Heart left ventricle (tissue), 16 donors: ENCODE data around the gene RIOX2. TPM values are rescaled to one million over a fixed set of nuclear protein-coding genes. Genes with fewer than 3 reads are reported as not detected.
A peak's percentile ranks its signal among the peaks of the same experiment; 100 is the strongest.

Source experiments
- ATAC-seq, 4 donors: fragments of 200-7000 bp; cut with Tn5 transposase; one replicate each; pipeline ENCODE4 v1.9.1; 2020 to 2022; ENCODE audit warnings: moderate library complexity in 4 of 4, mild to moderate bottlenecking in 3 of 4, moderate number of reproducible peaks in 1 of 4
- DNase-seq, 5 donors: peaks; one replicate each; pipeline ENCODE4 v3.0.0-alpha.2; 2020
- H3K27ac ChIP-seq, 12 donors: fragments of 200-600 bp; sonication (generic) in 4 of 12; one replicate each; pipeline versions ENCODE4 v1.5.0 to v1.8.0; 2016 to 2022; ENCODE audit warnings: mild to moderate bottlenecking in 2 of 12
- H3K27me3 ChIP-seq, 9 donors: fragments of 200-600 bp; sonication (generic) in 2 of 9; one replicate each; pipeline versions ENCODE4 v1.5.1 to v1.8.0; 2016 to 2022; ENCODE audit warnings: mild to moderate bottlenecking in 3 of 9
- H3K36me3 ChIP-seq, 9 donors: fragments of 200-600 bp; sonication (generic) in 2 of 9; one replicate each; pipeline versions ENCODE4 v1.5.0 to v1.8.0; 2018 to 2022; ENCODE audit warnings: mild to moderate bottlenecking in 2 of 9
- H3K4me1 ChIP-seq, 12 donors: fragments of 200-600 bp; sonication (generic) in 4 of 12; one replicate each; pipeline versions ENCODE4 v1.5.0 to v1.8.0; 2016 to 2022; ENCODE audit warnings: mild to moderate bottlenecking in 3 of 12
- H3K4me3 ChIP-seq, 12 donors: fragments of 200-600 bp; sonication (generic) in 4 of 12; one replicate each; pipeline versions ENCODE4 v1.5.0 to v1.8.0; 2017 to 2022; ENCODE audit warnings: mild to moderate bottlenecking in 9 of 12, moderate library complexity in 4 of 12
- H3K9me3 ChIP-seq, 12 donors: fragments of 200-600 bp; sonication (generic) in 4 of 12; one replicate each; pipeline versions ENCODE4 v1.5.0 to v1.8.0; 2016 to 2022; ENCODE audit warnings: mild to moderate bottlenecking in 1 of 12
- CTCF ChIP-seq, 12 donors: fragments of 200-600 bp; sonication (generic) in 4 of 12; IDR thresholded peaks; one replicate each; pipeline versions ENCODE4 v1.5.0 to v1.8.0; 2018 to 2022; ENCODE audit warnings: antibody characterized with exemption in 12 of 12, mild to moderate bottlenecking in 5 of 12
- POLR2A ChIP-seq, 2 donors: fragments of 450-650 bp; IDR thresholded peaks; one replicate each; pipeline ENCODE4 v1.6.1; 2017; ENCODE audit warnings: antibody characterized with exemption in 2 of 2, mild to moderate bottlenecking in 2 of 2, moderate library complexity in 2 of 2
- WGBS, 4 donors: extraction: QIAGEN DNeasy Blood & Tissue Kit in 2 of 4; methylation state at CpG; one replicate each; pipeline versions ENCODE4 v1.1.5 to v1.1.7; 2013 to 2018; 5-methylcytosine and 5-hydroxymethylcytosine counted together
- intact Hi-C, 10 donors: fragments of 100-400 bp; cut with DNase I; formaldehyde crosslinking; loops; one replicate each; pipeline versions ENCODE4 v1.11.1 to v1.14.2; 2022
- polyA plus RNA-seq, 2 donors: library from polyadenylated mRNA; stranded (reverse); fragments of 200-250 nt; gene quantifications; one replicate each; pipeline ENCODE4 v1.2.3, GENCODE V29; 2013
- total RNA-seq, 9 donors: library from RNA; depleted of rRNA in 2 of 9; stranded (reverse); fragments of >200 nt in 2 of 9; fragmentation: NEBNext Ultra II Directional in 3 of 9; extraction: Animal tissue kit (Norgen Biotek cat#: 25700) in 3 of 9; gene quantifications; one replicate each; pipeline versions ENCODE4 v1.1.0 to v1.2.4, GENCODE V29; 2016 to 2023
- donor health status: ischemic (EF 13 %, LVEDD 7.1; RV severe dilation, severe dysfunction).
- donor health status: healthy with polysubstance abuse.
- donor health status: DM: no; HTN: yes; CAD: no.
- donor health status: DM: no; HTN: no; CAD: no.
- donor health status: ischemic (EF 25% LVEDD 6.9; RV normal size, moderate dysfunction).
- donor health status: ischemic (EF 25% LVEDD 5.7; RV mildly dilated, moderate dysfunction).
- donor health status: healthy.
- donor health status: DM: yes; HTN: yes; CAD: no.
- donor health status: ischemic (EF 35%, LVEDD 5.7; RV mildly dilated, moderate dysfunction).
- donor health status: nonischemic (EF 11% LVEDD 7.7; RV severe dilation, severe dysfunction).
- donor health status: DM: yes; HTN: yes; CAD: no.
- donor health status: PGD.
- donor health status: ischemic (EF 29% LVEDD 5.4; RV normal size, mild dysfunction).
- donor health status: nonischemic (EF 23%, LVEDD 6.1; RV moderate dilation, normal function).

RIOX2 gene
- total and polyA plus RNA-seq, 11 donors = 8.9 to 15.9 (median 12.1) TPM

- Histone ChIP-seq H3K36me3 (peaks cover 0 to 100% (median 71%) of the 10 kb centered on the region in 9 donors), H3K27ac (no peak overlapping the region), H3K4me3 (no peak overlapping the region), H3K27me3 (no peaks in the 10 kb centered on the region), H3K9me3 (no peaks in the 10 kb centered on the region), H3K4me1 (peaks cover 0 to 13% (median 2%) of the 10 kb centered on the region in 12 donors)
- TF ChIP-seq POLR2A (IDR thresholded peaks at IDR 0.05) (no peak), CTCF (IDR thresholded peaks at IDR 0.05) (no peak)
- WGBS, 4 donors = 95 to 99% (median 97%) methylated on average over 2 of the region's 2 CpGs
- ATAC-seq (no peak), DNase-seq (no peak)
- intact Hi-C loops = loop anchor here in 3 of 10 donors (10.0 kb wide), 2 partner anchors 112 to 142 kb away; partner anchors contain the start of gene CRYBG3 (in 2 of the 3)
Observed at GRCh38 chr3:97937205-97937604, 35.0 kb downstream of the RIOX2 start.

- ATAC-seq = no peak
Observed at GRCh38 chr3:97935842-97936241, 36.4 kb downstream of the RIOX2 start.

GRCh38 chr3:97934980-97935695 is 37.1 kb downstream of the RIOX2 start:
- TF ChIP-seq POLR2A (IDR thresholded peaks at IDR 0.05) (no peak), CTCF (IDR thresholded peaks at IDR 0.05) (no peak)
- ATAC-seq = no peak
- 96 to 100% (median 97%) methylated on average over 3 of the region's 3 CpGs for WGBS, 4 donors
- DNase-seq = no peak
- Histone ChIP-seq H3K4me1 (peaks cover 0 to 14% (median 4%) of the 10 kb centered on the region in 12 donors), H3K36me3 (peaks cover 0 to 91% (median 62%) of the 10 kb centered on the region in 9 donors), H3K9me3 (peaks cover 0 to 6% (median 0%) of the 10 kb centered on the region in 12 donors), H3K27ac (no peak overlapping the region), H3K27me3 (no peaks in the 10 kb centered on the region), H3K4me3 (no peak overlapping the region)
- intact Hi-C loops = loop anchor here in 3 of 10 donors (10.0 kb wide), 2 partner anchors 110 to 140 kb away; partner anchors contain the start of gene CRYBG3 (in 2 of the 3)

More at GRCh38 chr3:97935842-97936241, 36.4 kb downstream of the RIOX2 start:
- DNase-seq = no peak
- H3K4me3 ChIP-seq = no peak overlapping the region
- peaks cover 0 to 14% (median 4%) of the 10 kb centered on the region in 12 donors for H3K4me1 ChIP-seq
- no peak overlapping the region for H3K27ac ChIP-seq
- 94 to 100% (median 95%) methylated on average over 1 of the region's 1 CpG for WGBS, 4 donors
- no peaks in the 10 kb centered on the region for H3K27me3 ChIP-seq
- TF ChIP-seq POLR2A (IDR thresholded peaks at IDR 0.05) = no peak
- peaks cover 0 to 90% (median 62%) of the 10 kb centered on the region in 9 donors for H3K36me3 ChIP-seq
- intact Hi-C loops = loop anchor here in 3 of 10 donors (10.0 kb wide), 2 partner anchors 111 to 141 kb away; partner anchors contain the start of gene CRYBG3 (in 2 of the 3)
- peaks cover 0 to under 1% (median 0%) of the 10 kb centered on the region in 12 donors for H3K9me3 ChIP-seq

- no peaks in the 10 kb centered on the region for H3K27me3 ChIP-seq
- intact Hi-C loops = loop anchor here in 3 of 10 donors (10.0 kb wide), 2 partner anchors 108 to 138 kb away; partner anchors contain the start of gene CRYBG3 (in 2 of the 3)
- peak in 4 of 5 donors; percentile 20 to 32 (median 26) for DNase-seq
- no peak overlapping the region for H3K4me3 ChIP-seq
- H3K4me1 ChIP-seq = peaks cover 0 to 14% (median 4%) of the 10 kb centered on the region in 12 donors
- peaks cover 0 to 89% (median 50%) of the 10 kb centered on the region in 9 donors for H3K36me3 ChIP-seq
- peaks cover 0 to 7% (median 0%) of the 10 kb centered on the region in 12 donors for H3K9me3 ChIP-seq
- ATAC-seq = peak; percentile 73 to 82 (median 74)
- peak in 1 of 12 donors; percentile 20 for TF ChIP-seq CTCF (IDR thresholded peaks at IDR 0.05)
- TF ChIP-seq POLR2A (IDR thresholded peaks at IDR 0.05) = no peak
- WGBS, 4 donors = 55 to 66% (median 59%) methylated on average over 4 of the region's 4 CpGs
- H3K27ac ChIP-seq = peak overlapping the region in 1 of 12 donors; percentile 27
Observed at GRCh38 chr3:97932387-97932801, 39.8 kb downstream of the RIOX2 start.
